HCT116 (cell line): ENCODE results near the gene MICALL1. TPM values are rescaled to one million over a fixed set of nuclear protein-coding genes. Genes with fewer than 3 reads are reported as not detected.

Experiments used
- ATAC-seq: fragments of 200-7000 bp; cut with Tn5 transposase; 2 replicates; pipeline ENCODE4 v1.9.1; 2020; ENCODE audit warnings: mild to moderate bottlenecking, moderate library complexity
- BruUV-seq: library from RNA; stranded (reverse); fragments of 400-500 nt; replicated peaks from 2 replicates; lab custom pipeline; 2021; lab: Mats Ljungman, UMichigan
- CTCF ChIA-PET: fragments of 300-600 bp; sonication (Branson Sonifier 250); formaldehyde crosslinking; loops from one replicate; lab custom pipeline; 2021; ENCODE audit warnings: antibody characterized with exemption; lab: Charles Lee
- POLR2A ChIA-PET: fragments of 300-600, 350-600 bp; sonication (Branson Sonifier 250); formaldehyde crosslinking; loops from one replicate; lab custom pipeline; 2021; ENCODE audit warnings: antibody characterized with exemption; lab: Charles Lee
- RAD21 ChIA-PET, 2 experiments: fragments of 300-600 bp; sonication (Branson Sonifier 250); formaldehyde crosslinking; loops; one replicate each; lab custom pipeline; 2023; ENCODE audit warnings: low total read pairs in 2 of 2; ENCODE audit not compliant: uncharacterized antibody in 2 of 2, unreplicated experiment in 2 of 2, low non-redundant PET in 1 of 2; lab: Charles Lee
- DNase-seq: peaks from one replicate; pipeline ENCODE4 v3.0.0-alpha.2; 2010; ENCODE audit warnings: low read depth, low spot score
- H2AFZ ChIP-seq: fragments of 200-600 bp; shearing (Covaris generic), sonication (generic); 2 replicates; pipeline ENCODE4 v1.6.1; 2017; ENCODE audit warnings: low read depth, mixed run types, mixed read lengths, antibody characterized with exemption, low read length; ENCODE audit not compliant: poor library complexity, severe bottlenecking
- H3K27ac ChIP-seq: 2 replicates; pipeline ENCODE4 v1.5.1; 2012; ENCODE audit warnings: low read depth, low read length
- H3K27me3 ChIP-seq: fragments of 200-600 bp; sonication (generic); 2 replicates; pipeline ENCODE4 v1.6.1; 2016; ENCODE audit warnings: mixed run types, low read length, mixed read lengths; ENCODE audit not compliant: insufficient read depth
- H3K36me3 ChIP-seq, 2 experiments: fragments of 200-500 bp in 1 of 2; fragments of 200-600 bp in 1 of 2; sonication (Bioruptor generic) in 1 of 2; sonication (generic) in 1 of 2; 2 replicates each; pipeline versions ENCODE4 v1.5.1 to v1.6.1; 2014 to 2016; ENCODE audit warnings: low read length in 2 of 2, inconsistent platforms in 1 of 2, mixed read lengths in 1 of 2, mixed run types in 1 of 2; ENCODE audit not compliant: insufficient read depth in 2 of 2, control insufficient read depth in 1 of 2
- H3K4me1 ChIP-seq, 2 experiments: fragments of 200-600 bp in 1 of 2; sonication (generic) in 1 of 2; 2 replicates each; pipeline versions ENCODE4 v1.5.1 to v1.6.1; 2012 to 2017; ENCODE audit warnings: low read length in 2 of 2, inconsistent platforms in 1 of 2, mild to moderate bottlenecking in 1 of 2, mixed read lengths in 1 of 2, mixed run types in 1 of 2, moderate library complexity in 1 of 2; ENCODE audit not compliant: insufficient read depth in 2 of 2, control insufficient read depth in 1 of 2
- H3K4me2 ChIP-seq: fragments of 200-600 bp; sonication (generic); 2 replicates; pipeline ENCODE4 v1.6.1; 2017; ENCODE audit warnings: mixed run types, low read length, mixed read lengths
- H3K4me3 ChIP-seq, 2 experiments: fragments of 200-600 bp in 1 of 2; sonication (generic) in 1 of 2; replicated peaks in 1 of 2; 2 replicates each; pipeline ENCODE4 v1.5.1; 2011 to 2016; ENCODE audit warnings: low read length in 2 of 2, control low read depth in 1 of 2, low read depth in 1 of 2, mild to moderate bottlenecking in 1 of 2, mixed read lengths in 1 of 2, mixed run types in 1 of 2
- H3K79me2 ChIP-seq: fragments of 200-600 bp; sonication (generic); 2 replicates; pipeline ENCODE4 v1.6.1; 2017; ENCODE audit warnings: mild to moderate bottlenecking, mixed run types, low read length, moderate library complexity, mixed read lengths; ENCODE audit not compliant: insufficient read depth
- H3K9ac ChIP-seq: fragments of 200-600 bp; sonication (generic); 2 replicates; pipeline ENCODE4 v1.6.1; 2016; ENCODE audit warnings: low read length, mixed read lengths
- H3K9me2 ChIP-seq: fragments of 200-600 bp; sonication (generic), shearing (Covaris generic); 2 replicates; pipeline ENCODE4 v1.6.1; 2017; ENCODE audit warnings: mixed run types, mild to moderate bottlenecking, moderate library complexity; ENCODE audit not compliant: insufficient read depth
- H3K9me3 ChIP-seq, 2 experiments: fragments of 200-500 bp in 1 of 2; fragments of 200-600 bp in 1 of 2; sonication (Bioruptor generic) in 1 of 2; sonication (generic) in 1 of 2; 2 replicates each; pipeline ENCODE4 v1.6.1; 2014 to 2017; ENCODE audit warnings: low read length in 2 of 2, mixed read lengths in 2 of 2, inconsistent platforms in 1 of 2, low read depth in 1 of 2, mild to moderate bottlenecking in 1 of 2, mixed run types in 1 of 2, moderate library complexity in 1 of 2; ENCODE audit not compliant: control insufficient read depth in 1 of 2, insufficient read depth in 1 of 2
- H4K20me1 ChIP-seq: fragments of 200-600 bp; sonication (generic), shearing (Covaris generic); 2 replicates; pipeline ENCODE4 v1.6.1; 2017; ENCODE audit warnings: mixed run types, mild to moderate bottlenecking, moderate library complexity; ENCODE audit not compliant: insufficient read depth
- ATF3 ChIP-seq: IDR thresholded peaks from 2 replicates; pipeline ENCODE4 v1.6.1; 2012
- CBX3 ChIP-seq: IDR thresholded peaks from 2 replicates; pipeline ENCODE4 v1.6.1; 2012; ENCODE audit warnings: low read depth
- CEBPB ChIP-seq: IDR thresholded peaks from 2 replicates; pipeline ENCODE4 v1.6.1; 2012; ENCODE audit warnings: low read depth
- CTCF ChIP-seq, 3 experiments: fragments of 200-600 bp in 1 of 3; sonication (generic) in 1 of 3; IDR thresholded peaks in 2 of 3; conservative IDR thresholded peaks in 1 of 3; 2 replicates each; pipeline ENCODE4 v1.5.1; 2012 to 2017; ENCODE audit warnings: low read depth in 2 of 3, low read length in 2 of 3, antibody characterized with exemption in 1 of 3, borderline replicate concordance in 1 of 3, control low read depth in 1 of 3, mild to moderate bottlenecking in 1 of 3, mixed read lengths in 1 of 3, mixed run types in 1 of 3, moderate library complexity in 1 of 3; ENCODE audit not compliant: insufficient read depth in 1 of 3
- ELF1 ChIP-seq: IDR thresholded peaks from 2 replicates; pipeline ENCODE4 v1.6.1; 2012; ENCODE audit warnings: low read depth, borderline replicate concordance
- EZH2phosphoT487 ChIP-seq: fragments of 200-600 bp; IDR thresholded peaks from 2 replicates; pipeline ENCODE4 v1.6.1; 2018; ENCODE audit warnings: antibody characterized with exemption, borderline replicate concordance
- FOSL1 ChIP-seq: IDR thresholded peaks from 2 replicates; pipeline ENCODE4 v1.6.1; 2012; ENCODE audit warnings: low read depth
- MAX ChIP-seq: IDR thresholded peaks from 2 replicates; pipeline ENCODE4 v1.6.1; 2012
- POLR2AphosphoS5 ChIP-seq: IDR thresholded peaks from 2 replicates; pipeline ENCODE4 v1.6.1; 2011; ENCODE audit warnings: mild to moderate bottlenecking, low read depth, low read length, moderate library complexity
- RAD21 ChIP-seq: IDR thresholded peaks from 2 replicates; pipeline ENCODE4 v1.6.1; 2012; ENCODE audit warnings: low read depth, mild to moderate bottlenecking
- REST ChIP-seq: IDR thresholded peaks from 2 replicates; pipeline ENCODE4 v1.6.1; 2012; ENCODE audit warnings: low read depth
- SP1 ChIP-seq: IDR thresholded peaks from 2 replicates; pipeline ENCODE4 v1.6.1; 2012; ENCODE audit warnings: low read depth
- SRF ChIP-seq: IDR thresholded peaks from 2 replicates; pipeline ENCODE4 v1.6.1; 2012; ENCODE audit warnings: low read depth
- TCF7L2 ChIP-seq: IDR thresholded peaks from 2 replicates; pipeline ENCODE4 v1.7.0; 2011; ENCODE audit warnings: borderline replicate concordance, inconsistent platforms; ENCODE audit not compliant: insufficient read depth, insufficient read length; ENCODE audit errors: extremely low read depth
- YY1 ChIP-seq: IDR thresholded peaks from 2 replicates; pipeline ENCODE4 v1.6.1; 2011; ENCODE audit warnings: low read length, low read depth, moderate library complexity, mild to moderate bottlenecking; ENCODE audit not compliant: insufficient replicate concordance; ENCODE audit errors: extremely low read depth
- ZNF274 ChIP-seq: fragments of 200-500 bp; sonication (Bioruptor generic); IDR thresholded peaks from 2 replicates; pipeline ENCODE4 v1.6.1; 2014; ENCODE audit warnings: mild to moderate bottlenecking, low read depth, low read length, inconsistent platforms
- intact Hi-C: fragments of 100-400 bp; cut with micrococcal nuclease; formaldehyde crosslinking; loops from 2 replicates; pipeline ENCODE4 v1.10.0; 2022
- total RNA-seq: library from RNA; stranded (reverse); gene quantifications from one replicate; pipeline ENCODE4 v1.2.1, GENCODE V29; 2021; ENCODE audit not compliant: unreplicated experiment

MICALL1 gene
- total RNA-seq, 1 experiment from 2014 or later: 35.2 TPM

- no peak for TF ChIP-seq ELF1
- no peak for TF ChIP-seq EZH2phosphoT487
- no peak for TF ChIP-seq POLR2AphosphoS5
- TF ChIP-seq YY1: no peak
Measured at GRCh38 chr22:37887584-37888378, 18.3 kb upstream of the MICALL1 start (continued).

GRCh38 chr22:37891926-37892325 is 14.2 kb upstream of the MICALL1 start:
- no peak overlapping the region for H3K4me2 ChIP-seq
- H3K9me2 ChIP-seq: no peaks in the 10 kb centered on the region
- peaks cover 40 to 46% of the 10 kb centered on the region in 2 experiments for H3K4me1 ChIP-seq
- peaks cover 10% of the 10 kb centered on the region; the same call in 1 of the 2 replicates for H3K79me2 ChIP-seq
- TSS peak; percentile 23 for BruUV-seq
- no peak overlapping the region for H3K27ac ChIP-seq
- H3K27me3 ChIP-seq: no peaks in the 10 kb centered on the region
- ChIA-PET CTCF (interaction anchor here (0.9 to 1.5 kb wide), 2 partner anchors 28 to 73 kb away, joined by 4 to 5 read pairs; no protein-coding TSS in a partner anchor), POLR2A (interaction anchor here (1.1 kb wide), 1 partner anchor 28 kb away, joined by 3 read pairs; no protein-coding TSS in a partner anchor), RAD21 (no interaction called here)
- H3K9me3 ChIP-seq: no peaks in the 10 kb centered on the region
- intact Hi-C loops: no loop called here
- H3K36me3 ChIP-seq: peaks cover 17 to 25% of the 10 kb centered on the region in 2 experiments
- DNase-seq: no peak
- ATAC-seq: no peak
- no peaks in the 10 kb centered on the region for H4K20me1 ChIP-seq
- H2AFZ ChIP-seq: no peak overlapping the region
- H3K4me3 ChIP-seq: no peak overlapping the region
- H3K9ac ChIP-seq: no peak overlapping the region
- no peak for TF ChIP-seq CTCF (IDR thresholded peaks at IDR 0.05 in 2 of 3, conservative IDR thresholded peaks at IDR 0.05 in 1 of 3; ENCODE audit: borderline replicate concordance in 1 of 3, insufficient read depth in 1 of 3, low read depth in 2 of 3, low read length in 2 of 3)
- TF ChIP-seq ZNF274: no peak
- no peak for TF ChIP-seq TCF7L2
- TF ChIP-seq MAX: no peak
- TF ChIP-seq CBX3: no peak
- TF ChIP-seq FOSL1: no peak
- TF ChIP-seq YY1: no peak
- no peak for TF ChIP-seq SP1
- no peak for TF ChIP-seq ATF3
- no peak for TF ChIP-seq RAD21
- no peak for TF ChIP-seq SRF
- no peak for TF ChIP-seq REST
- TF ChIP-seq CEBPB: no peak
